Uterus (tissue), 2 donors: ENCODE measurements around the gene C16orf89.

Experiments
- CTCF ChIP-seq, 4 experiments: fragments of 200-600 bp in 2 of 4; fragments of 450-650 bp in 2 of 4; sonication (generic) in 2 of 4; IDR thresholded peaks; one replicate each; pipeline ENCODE4 v1.5.1; 2016 to 2019; ENCODE audit warnings: antibody characterized with exemption in 4 of 4, mild to moderate bottlenecking in 2 of 4, moderate library complexity in 1 of 4
- POLR2A ChIP-seq, 2 donors: fragments of 450-650 bp; IDR thresholded peaks; one replicate each; pipeline ENCODE4 v1.6.1; 2016; ENCODE audit warnings: antibody characterized with exemption in 2 of 2, mild to moderate bottlenecking in 1 of 2, moderate library complexity in 1 of 2

- no peak for TF ChIP-seq CTCF (IDR thresholded peaks at IDR 0.05)
- TF ChIP-seq POLR2A (IDR thresholded peaks at IDR 0.05), result no peak
These were observed 59.2 kb downstream of the C16orf89 start for GRCh38 chr16:5006348-5007193.
